ENCODE measurements around the gene UBAP1L. TPM values are rescaled to one million over a fixed set of nuclear protein-coding genes. Genes with fewer than 3 reads are reported as not detected.

UBAP1L gene
- total RNA-seq, 1 experiment from 2014 or later, result 1.7 TPM

DNA sequence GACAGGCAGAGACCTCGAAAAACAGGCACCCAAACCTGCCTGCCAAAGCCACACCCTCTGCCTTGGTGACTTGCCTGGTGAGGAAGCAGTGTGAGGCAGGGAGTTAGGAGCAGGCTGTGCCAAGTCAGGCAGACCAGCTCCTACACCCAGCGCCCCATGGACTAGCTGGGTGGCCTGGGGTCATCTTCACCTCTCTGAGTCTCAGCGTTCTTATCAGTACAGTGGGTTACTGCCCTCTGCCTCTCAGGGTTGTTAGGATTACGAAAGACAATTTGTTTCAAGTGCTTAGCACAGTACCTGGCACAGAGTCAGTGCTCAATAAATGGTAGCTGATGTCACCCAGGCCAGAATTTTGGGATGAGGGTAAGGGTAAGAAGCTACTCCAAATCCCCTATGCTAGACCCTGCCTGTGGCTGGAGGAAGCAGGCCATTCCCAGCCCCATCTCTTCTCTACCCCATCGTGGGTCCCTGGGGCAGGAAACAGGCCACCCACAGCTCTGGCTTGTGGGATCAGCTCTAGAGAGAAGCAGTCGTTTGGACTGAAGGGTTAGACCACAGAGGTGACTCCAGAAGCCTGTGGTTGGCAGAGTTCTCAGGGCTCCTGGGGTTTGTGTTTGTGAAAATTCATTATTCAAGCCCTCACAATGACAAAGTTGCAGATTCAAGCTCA lies 59.7 kb downstream of the UBAP1L start:
- BruUV-seq (replicated peaks), result no TSS peak
- in situ Hi-C loops (cut with HindIII; ENCODE audit: low pct_unique_long_range_greater_than_20kb, low sequenced_read_pairs), result no loop called here
- POLR2A ChIA-PET, result interaction anchor here (1.0 to 1.1 kb wide), 2 partner anchors 20 to 23 kb away, joined by 3 to 4 read pairs; no protein-coding TSS in a partner anchor
- intact Hi-C loops (cut with micrococcal nuclease; ENCODE audit: unreplicated experiment), result no loop called here
- H3K36me3 ChIP-seq (ENCODE audit: control insufficient read depth, insufficient read depth, low read length), result no peaks in the 10 kb centered on the region
- no peak for TF ChIP-seq POLR2AphosphoS5 (IDR thresholded peaks at IDR 0.05; ENCODE audit: low read depth, low read length)
- no peak for TF ChIP-seq TCF7L2 (IDR thresholded peaks at IDR 0.05; ENCODE audit: low read depth, low read length)
- CTCF ChIA-PET, result interaction anchor here (0.6 to 1.2 kb wide), 4 partner anchors 28 to 259 kb away, joined by 4 to 6 read pairs (median 5); no protein-coding TSS in a partner anchor
- H3K4me3 ChIP-seq (ENCODE audit: low read depth in 2 of 2, low read length in 2 of 2), result no peak overlapping the region
- no peaks in the 10 kb centered on the region for H3K9me3 ChIP-seq (ENCODE audit: control insufficient read depth, insufficient read depth, low read depth, low read length)
- H3K27me3 ChIP-seq (ENCODE audit: control insufficient read depth, insufficient read depth, low read length), result no peaks in the 10 kb centered on the region
- ATAC-seq (no peak), DNase-seq (ENCODE audit: low read depth, low spot score) (no peak)
- H3K27ac ChIP-seq (ENCODE audit: low read length), result no peak overlapping the region
- 0 out of 2 replicates have a peak, but pooled peaks cover 5% of the 10 kb centered on the region for H3K4me1 ChIP-seq (ENCODE audit: control insufficient read depth, insufficient read depth, low read length)

DNA sequence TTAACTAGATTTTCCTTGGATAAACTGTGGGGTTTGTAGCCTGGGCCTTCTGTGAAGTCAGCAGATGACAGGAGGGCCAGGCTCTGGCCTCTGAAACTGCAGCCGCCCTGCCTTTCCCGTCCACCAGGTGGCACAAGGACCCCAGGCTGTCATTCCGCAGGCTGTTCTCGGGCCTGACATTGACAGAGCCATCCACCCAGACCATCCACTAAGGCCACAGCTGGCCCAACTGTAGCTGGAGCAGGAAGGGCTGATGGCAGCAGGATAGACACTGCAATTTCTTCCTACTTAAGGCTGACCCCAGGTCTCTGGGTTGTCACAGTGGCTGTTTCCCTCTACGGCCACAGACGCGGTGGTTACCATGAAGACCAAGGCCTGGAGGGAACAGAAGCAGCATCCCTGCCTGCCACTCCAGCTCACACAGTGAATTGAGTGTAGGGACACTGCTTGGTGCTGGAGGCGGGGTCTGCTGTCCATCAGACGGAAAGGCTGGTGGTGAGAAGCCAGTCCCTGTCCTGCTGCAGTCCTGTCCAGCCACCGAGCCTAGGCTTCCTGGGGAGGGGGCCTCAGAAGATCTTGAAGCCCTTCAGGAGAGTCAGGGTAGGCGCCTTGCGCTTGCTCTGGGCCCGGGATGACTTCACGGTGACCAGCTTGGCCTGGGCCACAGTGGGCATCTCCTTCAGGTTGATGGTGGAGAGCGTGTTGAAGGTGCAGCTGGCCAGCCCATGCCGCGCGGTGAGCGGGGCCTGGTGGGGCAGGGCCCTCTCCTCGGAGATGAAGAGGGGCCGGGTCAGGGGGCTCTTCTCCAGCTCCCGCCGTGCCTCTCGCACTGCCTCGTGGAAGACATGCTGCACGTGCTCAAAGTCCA lies 60.4 kb downstream of the UBAP1L start:
- peaks cover 11% of the 10 kb centered on the region for H3K4me1 ChIP-seq (ENCODE audit: control insufficient read depth, insufficient read depth, low read length)
- no peaks in the 10 kb centered on the region for H3K27me3 ChIP-seq (ENCODE audit: control insufficient read depth, insufficient read depth, low read length)
- H3K27ac ChIP-seq (ENCODE audit: low read length), result no peak overlapping the region
- DNase-seq (ENCODE audit: low read depth, low spot score), result no peak
- ChIA-PET POLR2A (interaction anchor here (0.5 kb wide), 1 partner anchor 54 kb away, joined by 6 read pairs; no protein-coding TSS in a partner anchor), CTCF (interaction anchor here (0.6 to 1.2 kb wide), 3 partner anchors 23 to 32 kb away, joined by 4 to 5 read pairs (median 4); no protein-coding TSS in a partner anchor)
- no TSS peak for BruUV-seq (replicated peaks)
- no peaks in the 10 kb centered on the region for H3K36me3 ChIP-seq (ENCODE audit: control insufficient read depth, insufficient read depth, low read length)
- in situ Hi-C loops (cut with HindIII; ENCODE audit: low pct_unique_long_range_greater_than_20kb, low sequenced_read_pairs) (no loop called here), intact Hi-C loops (cut with micrococcal nuclease; ENCODE audit: unreplicated experiment) (loop anchor here (1.0 kb wide), 1 partner anchor 24 kb away; no protein-coding TSS in a partner anchor)
- H3K9me3 ChIP-seq (ENCODE audit: control insufficient read depth, insufficient read depth, low read depth, low read length), result no peaks in the 10 kb centered on the region
- TF ChIP-seq, protein P1, sequence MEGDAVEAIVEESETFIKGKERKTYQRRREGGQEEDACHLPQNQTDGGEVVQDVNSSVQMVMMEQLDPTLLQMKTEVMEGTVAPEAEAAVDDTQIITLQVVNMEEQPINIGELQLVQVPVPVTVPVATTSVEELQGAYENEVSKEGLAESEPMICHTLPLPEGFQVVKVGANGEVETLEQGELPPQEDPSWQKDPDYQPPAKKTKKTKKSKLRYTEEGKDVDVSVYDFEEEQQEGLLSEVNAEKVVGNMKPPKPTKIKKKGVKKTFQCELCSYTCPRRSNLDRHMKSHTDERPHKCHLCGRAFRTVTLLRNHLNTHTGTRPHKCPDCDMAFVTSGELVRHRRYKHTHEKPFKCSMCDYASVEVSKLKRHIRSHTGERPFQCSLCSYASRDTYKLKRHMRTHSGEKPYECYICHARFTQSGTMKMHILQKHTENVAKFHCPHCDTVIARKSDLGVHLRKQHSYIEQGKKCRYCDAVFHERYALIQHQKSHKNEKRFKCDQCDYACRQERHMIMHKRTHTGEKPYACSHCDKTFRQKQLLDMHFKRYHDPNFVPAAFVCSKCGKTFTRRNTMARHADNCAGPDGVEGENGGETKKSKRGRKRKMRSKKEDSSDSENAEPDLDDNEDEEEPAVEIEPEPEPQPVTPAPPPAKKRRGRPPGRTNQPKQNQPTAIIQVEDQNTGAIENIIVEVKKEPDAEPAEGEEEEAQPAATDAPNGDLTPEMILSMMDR (IDR thresholded peaks at IDR 0.05), result peak; percentile 96
- TF ChIP-seq, protein P2, sequence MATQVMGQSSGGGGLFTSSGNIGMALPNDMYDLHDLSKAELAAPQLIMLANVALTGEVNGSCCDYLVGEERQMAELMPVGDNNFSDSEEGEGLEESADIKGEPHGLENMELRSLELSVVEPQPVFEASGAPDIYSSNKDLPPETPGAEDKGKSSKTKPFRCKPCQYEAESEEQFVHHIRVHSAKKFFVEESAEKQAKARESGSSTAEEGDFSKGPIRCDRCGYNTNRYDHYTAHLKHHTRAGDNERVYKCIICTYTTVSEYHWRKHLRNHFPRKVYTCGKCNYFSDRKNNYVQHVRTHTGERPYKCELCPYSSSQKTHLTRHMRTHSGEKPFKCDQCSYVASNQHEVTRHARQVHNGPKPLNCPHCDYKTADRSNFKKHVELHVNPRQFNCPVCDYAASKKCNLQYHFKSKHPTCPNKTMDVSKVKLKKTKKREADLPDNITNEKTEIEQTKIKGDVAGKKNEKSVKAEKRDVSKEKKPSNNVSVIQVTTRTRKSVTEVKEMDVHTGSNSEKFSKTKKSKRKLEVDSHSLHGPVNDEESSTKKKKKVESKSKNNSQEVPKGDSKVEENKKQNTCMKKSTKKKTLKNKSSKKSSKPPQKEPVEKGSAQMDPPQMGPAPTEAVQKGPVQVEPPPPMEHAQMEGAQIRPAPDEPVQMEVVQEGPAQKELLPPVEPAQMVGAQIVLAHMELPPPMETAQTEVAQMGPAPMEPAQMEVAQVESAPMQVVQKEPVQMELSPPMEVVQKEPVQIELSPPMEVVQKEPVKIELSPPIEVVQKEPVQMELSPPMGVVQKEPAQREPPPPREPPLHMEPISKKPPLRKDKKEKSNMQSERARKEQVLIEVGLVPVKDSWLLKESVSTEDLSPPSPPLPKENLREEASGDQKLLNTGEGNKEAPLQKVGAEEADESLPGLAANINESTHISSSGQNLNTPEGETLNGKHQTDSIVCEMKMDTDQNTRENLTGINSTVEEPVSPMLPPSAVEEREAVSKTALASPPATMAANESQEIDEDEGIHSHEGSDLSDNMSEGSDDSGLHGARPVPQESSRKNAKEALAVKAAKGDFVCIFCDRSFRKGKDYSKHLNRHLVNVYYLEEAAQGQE (IDR thresholded peaks at IDR 0.05; ENCODE audit: insufficient read depth in 1 of 2, low read depth in 2 of 2, low read length in 1 of 2), result no peak
- peak; percentile 90 for ATAC-seq
- H3K4me3 ChIP-seq (ENCODE audit: low read depth in 2 of 2, low read length in 2 of 2), result no peak overlapping the region

Measured in Panc1 (cell line).